HG03520 (cell line): ENCODE data around the gene TOX2.

Source experiments
- ATAC-seq: cut with Tn5 transposase; IDR thresholded peaks from one replicate; pipeline ENCODE4 v1.9.1; 2021; ENCODE audit warnings: mild to moderate bottlenecking, moderate library complexity; ENCODE audit not compliant: unreplicated experiment

TOX2 gene

GRCh38 chr20:43914311-43915210 lies at the start of gene TOX2:
TOX2 (plus strand) TSS chr20:43914852; CDS start chr20:43914892, 40 bp downstream.
- ATAC-seq, result peak; percentile 43

GRCh38 chr20:43868091-43868490 lies 46.6 kb upstream of the TOX2 start:
- ATAC-seq, result no peak

- ATAC-seq, result no peak
Observed at GRCh38 chr20:43870484-43870883, 44.2 kb upstream of the TOX2 start.

DNA sequence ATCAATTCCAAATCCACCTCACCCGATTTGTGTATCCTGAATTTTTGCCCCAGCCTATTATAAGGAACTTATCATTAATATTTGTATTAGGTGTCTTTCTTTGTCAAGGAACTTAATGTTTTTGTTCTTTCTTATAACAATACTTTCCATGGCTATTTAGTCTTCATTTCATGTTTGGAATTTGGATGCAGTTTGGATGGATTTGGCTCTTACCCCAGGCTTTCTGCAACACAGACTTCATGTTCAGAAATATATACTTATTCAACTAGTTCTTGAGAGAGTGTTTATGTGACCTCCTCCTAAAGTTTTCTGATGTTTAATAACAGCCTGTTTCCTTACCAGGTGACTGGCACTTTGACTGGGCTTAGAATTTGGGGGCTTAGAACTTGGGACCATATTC lies 35.9 kb upstream of the TOX2 start:
- ATAC-seq, result no peak

DNA sequence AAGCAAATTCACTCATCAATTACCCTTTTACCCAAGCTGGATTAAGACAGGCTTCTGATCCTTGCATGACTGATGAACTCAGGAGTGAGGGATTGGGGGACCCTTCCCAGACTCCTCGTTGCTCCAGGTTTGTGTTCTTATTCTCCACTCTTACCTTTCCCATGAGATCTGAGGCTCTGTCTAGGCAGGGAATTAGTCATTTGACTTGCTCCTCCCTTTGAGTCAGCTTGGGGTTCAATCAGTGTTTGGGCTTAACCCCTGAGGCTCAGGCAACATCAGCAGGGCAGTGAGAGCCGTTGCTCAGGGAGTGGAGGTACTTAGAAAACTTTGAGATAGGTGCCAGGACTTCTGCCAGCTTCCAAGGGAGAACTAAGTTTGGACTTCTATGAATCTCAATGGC lies 20.7 kb upstream of the TOX2 start:
- no peak for ATAC-seq

DNA sequence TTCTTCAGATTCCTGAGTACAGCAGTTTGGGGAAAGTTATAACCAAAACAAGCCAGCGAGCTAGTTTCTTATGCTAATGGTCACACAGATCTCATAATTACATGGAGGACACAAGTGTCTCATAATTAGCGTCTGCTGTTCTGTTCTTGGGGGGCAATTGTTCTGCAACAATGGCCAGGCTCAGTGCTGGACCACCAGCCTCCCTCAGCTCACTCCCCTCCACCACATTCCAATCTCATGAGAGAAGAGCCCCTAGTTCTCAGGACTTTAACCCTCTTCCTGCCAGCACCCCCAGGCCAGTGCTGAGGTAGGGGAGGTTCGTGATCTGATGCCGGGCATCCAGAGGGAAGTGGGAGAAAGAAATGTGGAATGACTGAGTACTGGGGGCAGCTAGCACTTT lies 20.2 kb upstream of the TOX2 start:
- ATAC-seq, result no peak

DNA sequence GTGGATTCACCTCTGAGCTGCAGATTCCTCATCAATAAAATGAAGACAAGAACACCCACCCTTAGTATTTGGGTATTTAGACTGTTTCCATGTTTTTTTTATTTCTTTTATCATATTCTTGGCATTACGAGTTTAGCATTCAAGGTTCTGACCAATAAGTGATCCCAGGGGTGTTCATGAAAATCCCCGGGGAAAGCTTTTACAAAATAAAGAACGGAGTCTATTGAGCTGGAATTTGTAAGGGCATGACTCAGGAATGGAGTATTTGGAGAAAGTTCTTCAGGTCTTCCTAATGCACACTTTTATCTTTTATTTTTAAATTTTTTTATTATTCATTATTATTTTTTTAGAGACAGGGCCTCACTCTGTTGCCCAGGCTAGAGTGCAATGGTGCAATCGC lies 19.4 kb upstream of the TOX2 start:
- ATAC-seq, result no peak

GRCh38 chr20:43899274-43900120 lies 15.2 kb upstream of the TOX2 start:
- ATAC-seq, result no peak

- ATAC-seq, result no peak
Observed at GRCh38 chr20:43900121-43900466, 14.6 kb upstream of the TOX2 start.

GRCh38 chr20:43900496-43900895 lies 14.2 kb upstream of the TOX2 start:
- ATAC-seq, result no peak

DNA sequence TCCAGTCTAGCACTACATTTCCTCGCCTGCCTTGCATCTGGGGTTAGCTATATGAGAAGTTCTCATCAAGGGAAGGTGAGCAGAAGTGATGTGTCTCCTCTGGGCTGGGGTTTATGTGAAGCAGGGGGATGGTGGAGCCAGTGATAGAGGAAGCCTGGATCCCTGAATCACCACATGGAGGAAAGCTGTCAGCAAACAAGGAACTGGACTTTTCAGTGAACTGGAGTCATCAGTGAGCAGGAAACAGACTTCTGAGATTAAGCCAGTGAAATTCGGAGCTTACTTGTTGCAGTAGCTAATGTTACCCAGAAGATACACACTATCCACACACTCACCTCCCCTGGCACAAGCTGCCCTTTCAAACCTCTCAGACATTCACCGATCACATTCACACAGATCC lies 13.4 kb upstream of the TOX2 start:
- ATAC-seq, result no peak

GRCh38 chr20:43903953-43904826 lies 10.5 kb upstream of the TOX2 start:
- ATAC-seq, result no peak

GRCh38 chr20:43904827-43905177 lies 9.8 kb upstream of the TOX2 start:
- no peak for ATAC-seq

- no peak for ATAC-seq
Observed at GRCh38 chr20:43906505-43907034, 8.1 kb upstream of the TOX2 start.

GRCh38 chr20:43909211-43909610 lies 5.4 kb upstream of the TOX2 start:
- ATAC-seq, result no peak

DNA sequence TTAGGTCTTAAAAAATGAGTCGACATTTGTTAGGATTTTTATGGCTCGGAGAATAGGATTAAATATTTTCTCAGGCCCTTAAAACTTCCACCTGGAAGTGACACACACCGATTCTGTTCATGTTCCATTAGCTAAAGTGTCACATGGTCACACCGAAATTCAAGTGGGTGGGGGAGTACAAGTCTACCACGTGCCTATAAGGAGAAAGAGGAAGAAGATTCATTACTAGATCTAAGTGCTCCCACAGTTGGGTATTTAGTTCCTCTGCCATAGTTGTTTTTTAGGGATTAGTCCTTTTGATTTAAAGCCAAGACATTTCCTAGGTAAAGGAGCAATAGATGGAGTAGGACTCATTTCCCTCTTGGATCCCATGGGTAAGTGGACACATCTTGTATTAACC lies 4.9 kb upstream of the TOX2 start:
- ATAC-seq, result no peak

- no peak for ATAC-seq
Observed at GRCh38 chr20:43910564-43910963, 4.1 kb upstream of the TOX2 start.

DNA sequence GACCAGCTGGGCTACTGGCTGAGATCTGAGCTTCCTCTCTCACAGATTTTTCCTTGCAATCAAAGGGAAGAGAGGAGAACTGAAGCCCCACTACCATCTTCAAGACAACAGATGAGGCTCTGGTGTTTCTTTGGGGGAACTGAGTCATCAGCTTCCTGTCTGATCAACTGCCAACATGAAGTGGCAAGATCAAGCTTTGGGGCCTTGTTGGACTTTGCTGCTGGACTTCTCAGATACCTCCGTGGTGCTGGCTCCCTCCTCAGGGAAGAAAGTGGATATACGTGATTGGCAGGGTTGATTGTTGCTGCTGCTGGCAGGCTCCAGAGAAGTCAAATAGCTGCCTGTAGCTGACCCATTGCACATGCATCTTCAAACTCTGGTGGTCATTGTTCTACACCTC lies 3.6 kb upstream of the TOX2 start:
- no peak for ATAC-seq

GRCh38 chr20:43913291-43914025 lies 1.2 kb upstream of the TOX2 start:
- ATAC-seq, result no peak
